GM18505 (cell line): ENCODE measurements around the gene DCTD.

Source experiments
- ATAC-seq: cut with Tn5 transposase; IDR thresholded peaks from one replicate; pipeline ENCODE4 v1.9.1; 2021; ENCODE audit not compliant: unreplicated experiment
- POLR2A ChIP-seq: IDR thresholded peaks from 4 replicates; pipeline ENCODE4 v1.6.1; 2011; ENCODE audit warnings: borderline replicate concordance; ENCODE audit not compliant: insufficient read depth, insufficient read length; ENCODE audit errors: extremely low read depth

Gene DCTD

GRCh38 chr4:182893474-182894080 lies 23.6 kb downstream of the DCTD start:
- no peak for TF ChIP-seq POLR2A
- ATAC-seq, result no peak

GRCh38 chr4:182893047-182893446 lies 24.1 kb downstream of the DCTD start:
- ATAC-seq, result no peak
- no peak for TF ChIP-seq POLR2A

DNA sequence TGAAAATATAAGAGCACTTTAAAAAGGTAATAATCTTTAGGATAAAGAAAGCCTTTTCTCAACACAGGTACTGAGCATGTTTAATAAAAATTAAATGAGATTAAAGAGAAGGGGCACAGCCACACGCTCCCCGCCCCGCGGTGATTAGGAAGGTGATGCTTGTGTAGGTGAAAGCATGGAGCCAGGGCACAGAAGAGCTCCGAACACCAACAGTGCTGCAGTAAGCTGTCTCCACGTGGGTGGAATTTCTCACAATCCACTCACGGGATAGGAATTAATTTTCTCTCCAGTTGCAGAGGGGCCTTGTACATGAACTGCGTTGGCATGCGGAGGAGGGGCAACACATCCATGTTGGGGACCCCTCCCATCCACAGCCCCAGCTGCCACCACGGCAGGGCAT lies 27.0 kb downstream of the DCTD start:
- no peak for TF ChIP-seq POLR2A
- no peak for ATAC-seq

- no peak for ATAC-seq
- TF ChIP-seq POLR2A, result no peak
Observed at GRCh38 chr4:182888891-182889290, 28.3 kb downstream of the DCTD start.

GRCh38 chr4:182886768-182887167 lies 30.4 kb downstream of the DCTD start:
- ATAC-seq, result no peak
- TF ChIP-seq POLR2A, result no peak

DNA sequence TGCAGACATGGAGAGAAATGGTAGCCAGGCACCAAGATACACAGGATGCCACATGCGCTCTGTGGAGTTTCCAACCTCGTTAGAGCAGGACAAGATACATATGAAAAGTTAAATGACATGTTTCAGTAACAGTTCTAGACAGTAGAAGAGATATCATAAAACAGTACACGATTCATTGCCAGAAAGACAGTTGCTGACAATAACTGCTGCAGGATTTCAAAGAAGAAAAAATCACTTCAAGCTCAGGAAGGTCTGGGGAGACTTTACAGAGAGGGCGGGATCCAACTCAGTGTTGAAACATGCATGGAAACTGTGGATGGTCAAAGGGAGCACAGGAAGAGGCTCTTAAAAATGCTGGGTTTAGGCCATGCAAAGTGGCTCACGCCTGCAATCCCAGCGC lies 31.0 kb downstream of the DCTD start:
- no peak for TF ChIP-seq POLR2A
- ATAC-seq, result no peak

DNA sequence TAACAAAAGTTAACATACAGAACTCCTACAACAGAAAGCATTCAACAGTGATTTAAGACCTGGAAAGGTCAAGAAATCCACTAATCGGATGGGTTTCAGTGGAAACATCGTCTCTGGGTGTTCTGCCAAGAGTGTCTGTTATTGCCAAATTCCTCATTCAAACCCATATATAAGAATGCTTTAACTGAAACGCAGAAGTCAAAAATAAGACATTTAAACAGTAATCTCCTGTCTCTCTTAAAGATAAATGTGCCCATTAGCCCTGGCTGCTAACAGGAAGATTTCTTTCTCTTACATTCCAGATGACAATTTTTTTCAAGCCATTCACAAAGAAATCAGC lies 31.5 kb downstream of the DCTD start:
- ATAC-seq, result no peak
- no peak for TF ChIP-seq POLR2A

GRCh38 chr4:182885022-182885737 lies 32.0 kb downstream of the DCTD start:
- ATAC-seq, result no peak
- TF ChIP-seq POLR2A, result no peak

DNA sequence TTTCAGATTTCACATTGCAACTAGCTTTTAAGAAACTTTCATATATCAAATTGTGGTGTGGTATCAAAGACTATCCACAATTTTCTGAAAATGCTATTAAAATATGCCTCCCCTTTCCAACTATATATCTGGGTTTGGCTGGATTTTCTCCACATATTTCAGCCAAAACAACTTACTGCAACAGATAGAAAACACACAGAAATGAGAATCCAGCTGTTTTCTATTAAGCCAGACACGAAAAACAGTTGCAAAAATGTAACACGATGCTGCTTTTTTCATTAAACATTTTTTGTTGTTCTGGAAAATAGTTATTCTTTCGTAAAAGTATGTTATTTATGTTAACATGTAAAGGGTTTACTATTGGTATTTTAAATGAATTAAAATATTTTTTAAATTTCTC lies 33.1 kb downstream of the DCTD start:
- no peak for TF ChIP-seq POLR2A
- no peak for ATAC-seq

DNA sequence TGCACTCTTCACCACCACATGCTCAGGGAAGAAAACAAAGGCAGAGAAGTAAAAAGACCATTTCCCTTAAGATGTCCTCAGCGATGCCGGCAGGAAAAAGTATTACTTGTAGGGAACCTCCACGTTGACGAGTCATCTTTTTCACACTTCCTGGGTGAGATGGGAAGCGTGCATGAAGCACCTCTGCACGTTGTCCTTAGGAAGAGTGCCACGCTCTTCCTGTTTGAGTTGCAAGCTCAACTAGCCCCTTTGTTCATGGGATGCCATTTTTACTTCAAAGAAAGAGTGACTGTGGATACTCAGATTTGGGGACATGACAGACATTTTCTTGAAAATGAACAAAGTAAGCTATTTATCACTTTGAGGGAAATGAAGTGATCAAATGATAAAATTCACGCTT lies 33.8 kb downstream of the DCTD start:
- no peak for ATAC-seq
- no peak for TF ChIP-seq POLR2A

GRCh38 chr4:182881914-182882313 lies 35.3 kb downstream of the DCTD start:
- no peak for ATAC-seq
- no peak for TF ChIP-seq POLR2A

GRCh38 chr4:182880387-182881356 lies 36.5 kb downstream of the DCTD start:
- ATAC-seq, result no peak
- TF ChIP-seq POLR2A, result no peak

DNA sequence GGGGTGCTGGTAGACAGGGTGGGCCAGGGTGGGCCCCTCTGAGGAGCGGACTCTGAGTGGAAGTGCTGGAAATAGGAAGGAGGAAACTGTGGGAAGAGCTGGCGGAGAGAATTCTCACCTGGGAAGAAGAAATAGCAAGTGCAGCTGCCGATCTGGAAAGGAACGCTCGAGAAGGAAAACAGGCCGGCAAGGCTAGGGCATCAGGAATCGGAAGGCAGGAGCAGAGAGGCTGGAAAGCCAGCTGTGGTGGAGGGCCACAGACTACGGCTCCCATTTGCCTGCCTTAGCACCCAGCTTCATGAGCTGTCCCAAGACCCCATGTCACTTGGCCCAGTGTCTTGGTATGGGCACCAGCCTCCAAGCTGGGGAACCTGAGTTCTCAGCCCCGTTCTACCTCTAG lies 37.3 kb downstream of the DCTD start:
- TF ChIP-seq POLR2A, result no peak
- no peak for ATAC-seq
